Amygdala (tissue), 56 donors: ENCODE results near the gene LILRB5.
"Not testable (repeated sequence)": the region's sequence is repeated elsewhere in the genome, so short reads cannot be mapped to it uniquely, and the experiment has no call there.

Experiments
- DNase-seq, 56 donors: peaks; one replicate each; lab custom pipeline; 2025; lab: John Stamatoyannopoulos, UW

LILRB5 gene

GRCh38 chr19:54257116-54257480 lies at the start of gene LILRB5:
TSS of gene LILRB5 (minus strand) at chr19:54257273. CDS start at chr19:54257193, 80 bp downstream.
- no peak for DNase-seq

GRCh38 chr19:54305141-54305540 lies 48.1 kb upstream of the LILRB5 start:
- DNase-seq = no peak

GRCh38 chr19:54302257-54302656 lies 45.2 kb upstream of the LILRB5 start:
- no peak for DNase-seq

- no peak for DNase-seq
Measured at GRCh38 chr19:54299515-54299914, 42.4 kb upstream of the LILRB5 start.

- no peak for DNase-seq
Measured at GRCh38 chr19:54299126-54299498, 42.0 kb upstream of the LILRB5 start.

- DNase-seq = no peak
Measured at GRCh38 chr19:54298357-54299125, 41.5 kb upstream of the LILRB5 start.

- no peak for DNase-seq
Measured at GRCh38 chr19:54297759-54298305, 40.8 kb upstream of the LILRB5 start.

- DNase-seq = no peak
Measured at GRCh38 chr19:54294539-54294938, 37.5 kb upstream of the LILRB5 start.

- not testable (repeated sequence) for DNase-seq
Measured at GRCh38 chr19:54289160-54289559, 32.1 kb upstream of the LILRB5 start.

- no peak for DNase-seq
Measured at GRCh38 chr19:54287456-54287855, 30.4 kb upstream of the LILRB5 start.

GRCh38 chr19:54286283-54286682 lies 29.2 kb upstream of the LILRB5 start:
- not testable (repeated sequence) for DNase-seq

- not testable (repeated sequence) for DNase-seq
Measured at GRCh38 chr19:54285427-54286056, 28.5 kb upstream of the LILRB5 start.

GRCh38 chr19:54282686-54283470 lies 25.8 kb upstream of the LILRB5 start:
- no peak for DNase-seq

- not testable (repeated sequence) for DNase-seq
Measured at GRCh38 chr19:54281729-54282075, 24.6 kb upstream of the LILRB5 start.

GRCh38 chr19:54281007-54281728 lies 24.1 kb upstream of the LILRB5 start, which contains the start of gene LILRB2:
TSS of gene LILRB2 (minus strand) at chr19:54281110. CDS start at chr19:54280496, 614 bp downstream.
- DNase-seq = peak in 1 of 56 donors; percentile 5

- peak in 2 of 56 donors; percentile 4 to 10 for DNase-seq
Measured at GRCh38 chr19:54280441-54280840, 23.4 kb upstream of the LILRB5 start.

- not testable (repeated sequence) for DNase-seq
Measured at GRCh38 chr19:54280025-54280424, 23.0 kb upstream of the LILRB5 start.

- no peak for DNase-seq
Measured at GRCh38 chr19:54279406-54279962, 22.4 kb upstream of the LILRB5 start.

- not testable (repeated sequence) for DNase-seq
Measured at GRCh38 chr19:54278571-54279195, 21.6 kb upstream of the LILRB5 start.
